ENCODE data around the gene MICAL3.

GRCh38 chr22:17789379-17790200 is 234.8 kb downstream of the MICAL3 start:
- TF ChIP-seq CTCF (IDR thresholded peaks at IDR 0.05; ENCODE audit: low read depth, low read length) (no peak), EZH2phosphoT487 (IDR thresholded peaks at IDR 0.05; ENCODE audit: low read depth) (no peak)

Data from OCI-LY3 (cell line).